ENCODE results near the gene NKPD1.
"Not testable (repeated sequence)": the region's sequence is repeated elsewhere in the genome, so short reads cannot be mapped to it uniquely, and the experiment has no call there.

The NKPD1 gene

DNA sequence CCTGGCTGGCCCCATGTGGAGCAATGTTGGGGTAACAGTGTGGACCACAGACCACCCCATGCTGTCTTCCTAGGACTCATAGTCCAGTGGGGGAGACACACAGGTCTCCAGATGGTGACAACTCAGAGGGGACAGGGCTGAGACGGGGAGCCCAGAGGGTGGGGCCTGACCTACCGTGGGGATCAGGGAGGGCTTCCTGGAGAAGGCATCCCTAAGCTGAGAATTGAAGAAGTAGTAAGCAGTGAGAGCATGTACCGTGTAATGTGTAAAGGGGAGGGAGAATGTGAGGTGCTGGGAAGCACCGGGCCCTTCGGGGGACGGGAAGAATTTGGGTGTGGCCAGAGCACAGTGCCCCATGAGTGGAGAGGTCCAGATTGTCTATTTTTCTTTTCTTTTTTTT, 36.8 kb downstream of the NKPD1 start:
- FAIRE-seq (no peak), DNase-seq (ENCODE audit: extremely low spot score, insufficient read length, low read depth) (no peak)

DNA sequence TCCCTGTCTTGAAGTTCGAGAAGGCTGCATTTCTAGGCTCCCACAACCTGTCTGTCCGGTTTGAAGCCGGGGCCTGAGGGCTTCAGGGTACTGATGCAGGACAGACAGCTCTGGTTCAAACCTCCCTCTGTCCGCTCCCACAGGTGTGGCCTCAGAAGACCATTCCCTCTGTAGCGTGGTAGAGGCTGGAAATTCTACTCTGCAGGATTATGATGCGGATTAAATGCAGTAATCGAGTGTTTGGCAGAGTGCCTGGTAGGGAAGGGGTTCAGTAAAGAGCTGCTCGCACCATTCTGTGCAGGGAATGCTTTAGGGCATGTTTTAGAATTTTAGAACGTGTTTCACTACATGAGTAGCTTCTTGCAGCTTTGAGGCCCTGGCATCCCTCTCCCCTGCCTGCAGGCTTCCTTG, 37.3 kb downstream of the NKPD1 start:
- no peak for DNase-seq (ENCODE audit: extremely low spot score, insufficient read length, low read depth)
- no peak for FAIRE-seq

DNA sequence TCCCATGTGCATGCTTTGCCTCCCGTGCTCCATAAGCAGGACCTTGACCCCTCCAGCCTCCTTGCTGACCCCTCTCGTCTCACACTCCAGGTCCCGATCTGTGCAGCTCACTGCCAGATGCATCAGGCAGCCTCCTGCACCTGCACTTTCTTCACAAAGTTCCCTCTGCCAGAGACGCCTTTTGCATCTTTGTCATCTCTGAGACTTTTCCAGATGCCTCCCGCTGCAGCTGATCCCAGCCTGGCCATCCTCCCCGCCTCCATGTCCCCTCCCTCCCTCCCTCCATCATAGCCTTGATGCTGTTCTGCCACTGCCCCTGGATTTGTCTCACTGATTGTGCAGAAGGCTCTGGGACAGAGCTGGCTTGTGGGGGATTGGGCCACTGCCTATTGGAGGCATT, 38.0 kb downstream of the NKPD1 start:
- no peak for FAIRE-seq
- no peak for DNase-seq (ENCODE audit: extremely low spot score, insufficient read length, low read depth)

DNA sequence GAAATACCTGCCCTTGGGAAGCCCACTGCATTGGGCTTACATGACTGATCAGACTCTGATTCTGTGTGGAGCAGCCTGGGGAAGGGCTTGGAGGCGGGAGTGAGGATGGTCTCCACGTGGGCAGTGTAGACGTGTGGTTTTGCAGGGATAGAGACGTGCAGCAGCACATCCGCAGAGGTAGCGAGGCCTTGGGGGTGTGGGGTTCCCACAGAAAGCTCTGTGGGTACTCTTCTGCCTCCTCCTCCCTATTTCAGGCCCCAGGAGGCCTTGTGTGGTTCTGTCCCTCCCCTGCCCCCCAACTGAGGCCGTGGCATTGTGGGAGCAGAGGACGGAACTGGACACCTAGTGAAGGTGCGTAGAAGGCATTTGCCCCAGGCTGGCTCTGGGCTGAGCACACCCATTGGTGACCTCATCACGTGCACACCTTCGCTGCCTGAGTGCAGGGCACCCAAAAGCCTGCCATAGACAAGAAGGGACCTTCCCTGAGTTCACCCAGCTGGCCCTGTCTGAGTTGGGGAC, 38.9 kb downstream of the NKPD1 start:
- FAIRE-seq (no peak), DNase-seq (ENCODE audit: extremely low spot score, insufficient read length, low read depth) (no peak)

DNA sequence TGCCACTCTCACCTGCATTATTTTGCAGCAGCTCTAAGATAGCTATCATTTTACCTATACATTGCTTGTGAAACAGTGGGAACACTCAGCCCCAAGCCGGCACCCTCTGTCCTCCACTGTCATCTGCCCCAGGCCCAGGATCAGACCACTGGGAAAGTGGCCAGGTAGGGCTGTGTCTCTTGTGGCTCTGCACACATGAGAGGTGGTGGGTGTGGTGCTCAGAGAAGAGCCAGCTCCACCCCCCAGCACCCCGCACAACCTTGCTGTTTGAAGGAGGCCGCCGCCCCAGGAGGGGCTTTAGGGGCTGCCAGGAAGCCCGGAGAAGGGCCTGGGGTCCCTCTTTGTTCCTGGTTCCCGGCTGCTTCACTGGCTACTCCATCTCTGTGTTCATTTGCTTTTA, 41.2 kb downstream of the NKPD1 start:
- FAIRE-seq: no peak
- no peak for DNase-seq (ENCODE audit: extremely low spot score, insufficient read length, low read depth)

DNA sequence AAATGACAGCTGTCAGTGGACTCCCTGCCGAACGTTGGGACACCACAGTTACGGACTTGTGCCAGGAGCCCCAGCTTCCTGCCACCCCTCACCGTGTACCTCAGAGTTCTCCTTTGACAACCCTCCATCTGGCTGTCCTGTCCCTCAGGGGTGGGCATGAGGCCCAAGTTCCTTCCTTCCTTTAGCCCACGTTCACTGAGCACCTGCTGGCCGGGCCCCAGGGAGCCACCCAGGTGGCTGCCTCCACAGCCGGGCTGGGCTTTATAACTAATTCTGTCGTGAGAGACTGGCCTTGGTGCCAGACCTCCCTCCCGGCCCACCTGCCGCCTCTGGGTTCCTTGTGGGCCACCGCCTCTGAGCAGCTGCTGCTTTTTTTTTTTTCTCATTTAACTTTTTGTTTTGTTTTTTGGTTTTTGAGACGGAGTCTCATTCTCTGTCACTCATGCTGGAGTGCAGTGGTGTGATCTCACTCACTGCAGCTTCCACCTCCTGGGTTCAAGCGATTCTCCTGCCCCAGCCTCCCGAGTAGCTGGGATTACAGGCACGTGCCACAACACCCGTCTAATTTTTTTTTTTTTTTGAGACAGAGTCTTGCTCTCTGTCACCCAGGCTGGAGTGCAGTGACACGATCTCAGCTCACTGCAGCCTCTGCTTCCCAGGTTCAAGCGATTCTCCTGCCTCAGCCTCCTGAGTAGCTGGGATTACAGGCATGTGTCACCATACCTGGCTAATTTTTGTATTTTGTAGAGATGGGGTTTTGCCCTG, 42.0 kb downstream of the NKPD1 start:
- FAIRE-seq: peak; percentile 60
- DNase-seq (ENCODE audit: extremely low spot score, insufficient read length, low read depth): not testable (repeated sequence)

DNA sequence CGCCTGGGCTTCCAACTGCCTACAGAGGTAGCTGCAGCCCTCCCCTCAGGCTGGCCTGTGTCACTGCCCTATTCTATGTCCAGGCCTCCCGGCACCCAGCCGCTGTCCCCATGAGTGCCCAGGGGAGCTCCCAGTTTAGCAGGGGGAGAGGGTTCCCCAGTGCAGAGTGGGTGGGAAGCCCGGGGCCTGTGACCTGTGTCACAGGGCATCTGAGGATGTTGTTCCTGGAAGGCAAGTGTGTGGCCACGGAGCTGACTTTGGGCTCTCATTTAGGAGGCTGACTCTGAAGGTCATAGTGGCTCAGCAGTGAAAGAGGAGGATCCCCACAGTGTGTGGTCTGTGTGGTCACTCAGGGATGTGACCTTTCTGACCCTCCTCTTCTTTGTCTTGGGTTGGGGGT, 42.7 kb downstream of the NKPD1 start:
- DNase-seq (ENCODE audit: extremely low spot score, insufficient read length, low read depth): no peak
- FAIRE-seq: no peak

DNA sequence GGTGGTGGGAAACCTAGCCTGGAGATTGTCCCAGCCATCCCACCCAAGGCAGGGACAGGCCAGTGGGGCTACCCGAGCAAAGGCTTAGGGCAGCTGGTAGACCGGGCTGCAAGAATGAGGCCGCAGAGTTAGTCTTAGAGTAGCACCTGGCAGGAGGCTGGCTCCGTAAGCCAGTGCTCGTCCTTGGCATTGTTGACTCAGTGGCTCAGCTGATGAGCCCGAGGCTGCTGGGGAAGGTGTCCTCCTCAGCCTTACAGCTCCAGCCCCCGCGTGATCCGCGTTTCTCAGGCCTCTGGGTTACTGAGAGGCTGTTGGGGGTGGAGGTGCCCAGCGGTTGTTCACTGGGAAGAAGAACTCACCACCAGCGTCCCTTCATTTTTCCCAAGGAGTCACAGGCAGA, 43.1 kb downstream of the NKPD1 start:
- FAIRE-seq (no peak), DNase-seq (ENCODE audit: extremely low spot score, insufficient read length, low read depth) (no peak)

DNA sequence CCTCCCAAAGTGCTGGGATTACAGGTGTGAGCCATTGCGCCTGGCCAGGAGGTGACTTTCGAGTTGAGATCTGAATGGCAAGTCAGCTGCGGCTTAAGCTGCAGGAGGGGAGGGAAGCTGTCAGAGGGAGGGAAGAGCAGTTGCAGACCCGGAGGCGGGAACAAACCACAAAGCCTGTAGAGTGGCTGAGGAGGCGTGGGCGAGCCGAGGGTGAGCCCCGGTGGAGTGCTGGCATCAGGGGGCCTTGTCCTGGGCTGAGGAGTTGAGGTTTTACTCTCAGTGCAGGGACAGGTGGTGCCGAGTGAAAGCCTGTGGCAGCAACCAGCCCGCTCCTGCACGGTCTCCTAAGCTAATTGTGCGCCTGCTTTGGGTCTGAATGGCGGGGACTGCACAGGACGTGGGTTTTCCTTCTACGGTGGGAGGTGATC, 43.6 kb downstream of the NKPD1 start:
- DNase-seq (ENCODE audit: extremely low spot score, insufficient read length, low read depth) (peak; percentile 48), FAIRE-seq (peak; percentile 90)

DNA sequence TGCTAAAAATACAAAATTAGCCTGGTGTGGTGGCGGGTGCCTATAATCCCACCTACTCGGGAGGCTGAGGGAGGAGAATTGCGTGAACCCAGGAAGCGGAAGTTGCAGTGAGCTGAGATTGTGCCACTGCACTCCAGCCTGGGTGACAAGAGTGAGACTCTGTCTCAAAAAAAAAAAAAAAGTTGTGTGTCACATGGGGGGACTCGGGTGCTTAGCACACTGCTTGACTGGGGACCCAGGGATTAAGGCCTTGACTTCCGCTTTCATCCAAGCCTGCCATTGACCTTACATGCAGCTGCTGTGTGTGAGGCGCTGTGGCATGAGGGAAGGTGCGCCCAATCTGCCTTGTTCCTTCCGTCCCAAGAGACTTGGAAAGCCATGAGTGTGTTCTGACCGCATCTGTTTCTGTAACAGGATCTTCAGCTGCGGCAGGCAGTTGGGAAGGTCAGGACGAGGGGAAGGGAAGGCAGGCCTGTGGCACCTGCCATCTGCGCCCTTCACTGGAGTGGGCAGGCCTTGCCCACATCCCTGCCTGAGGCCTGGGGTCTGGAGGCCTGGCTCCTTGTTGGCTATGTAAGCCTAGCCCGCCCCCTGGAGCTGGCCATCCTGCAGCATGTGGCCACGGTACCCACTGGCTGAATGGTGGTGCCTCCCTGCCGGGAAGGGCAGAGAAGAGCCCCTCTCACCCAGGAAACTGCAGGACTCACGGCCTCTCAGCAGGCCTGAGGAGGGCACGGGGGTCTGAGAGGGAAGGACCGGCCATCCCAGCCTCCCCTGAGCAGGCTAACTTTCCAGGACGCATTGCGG, 44.8 kb downstream of the NKPD1 start:
- DNase-seq (ENCODE audit: extremely low spot score, insufficient read length, low read depth) (no peak), FAIRE-seq (no peak)

DNA sequence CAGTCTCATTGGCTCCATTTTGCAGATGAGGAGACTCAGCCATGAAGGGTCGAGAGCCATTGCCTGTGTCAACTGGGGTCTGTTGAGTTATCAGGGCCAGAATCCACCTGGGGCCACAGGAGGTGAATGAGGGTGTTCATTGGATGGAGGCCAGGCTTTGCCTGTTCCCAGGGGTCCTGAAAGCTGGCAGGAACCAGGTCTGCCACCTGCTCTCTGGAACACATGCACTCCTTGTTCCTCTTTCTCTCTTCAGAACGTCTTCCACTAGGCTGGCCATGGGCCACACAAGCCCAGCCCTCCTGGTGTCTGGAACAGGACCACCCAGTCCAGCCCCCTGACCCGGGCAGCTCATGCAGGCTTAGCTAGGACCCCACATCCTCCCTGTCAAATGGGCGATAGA, 46.7 kb downstream of the NKPD1 start:
- DNase-seq (ENCODE audit: extremely low spot score, insufficient read length, low read depth) (no peak), FAIRE-seq (no peak)

DNA sequence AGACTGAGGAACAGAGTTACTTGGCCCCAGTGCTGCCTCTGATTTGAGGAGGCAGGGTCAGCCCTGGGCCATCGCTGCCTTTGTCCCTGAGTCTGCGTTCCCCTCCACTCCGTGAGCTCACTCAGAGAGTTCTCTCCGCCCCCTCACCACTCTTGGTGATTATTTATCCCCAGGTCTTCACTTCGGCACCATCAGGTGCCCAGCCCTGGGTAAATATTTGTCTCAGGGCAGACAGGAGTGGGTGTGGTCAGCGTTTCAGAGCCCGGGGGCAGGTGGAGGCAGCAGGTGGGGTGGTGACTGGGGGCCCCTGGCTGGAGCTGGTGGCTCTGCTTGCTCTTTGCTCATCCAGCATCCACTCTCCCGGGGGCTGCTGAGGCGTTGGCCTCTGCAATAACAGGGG, 47.2 kb downstream of the NKPD1 start:
- FAIRE-seq (no peak), DNase-seq (ENCODE audit: extremely low spot score, insufficient read length, low read depth) (no peak)

DNA sequence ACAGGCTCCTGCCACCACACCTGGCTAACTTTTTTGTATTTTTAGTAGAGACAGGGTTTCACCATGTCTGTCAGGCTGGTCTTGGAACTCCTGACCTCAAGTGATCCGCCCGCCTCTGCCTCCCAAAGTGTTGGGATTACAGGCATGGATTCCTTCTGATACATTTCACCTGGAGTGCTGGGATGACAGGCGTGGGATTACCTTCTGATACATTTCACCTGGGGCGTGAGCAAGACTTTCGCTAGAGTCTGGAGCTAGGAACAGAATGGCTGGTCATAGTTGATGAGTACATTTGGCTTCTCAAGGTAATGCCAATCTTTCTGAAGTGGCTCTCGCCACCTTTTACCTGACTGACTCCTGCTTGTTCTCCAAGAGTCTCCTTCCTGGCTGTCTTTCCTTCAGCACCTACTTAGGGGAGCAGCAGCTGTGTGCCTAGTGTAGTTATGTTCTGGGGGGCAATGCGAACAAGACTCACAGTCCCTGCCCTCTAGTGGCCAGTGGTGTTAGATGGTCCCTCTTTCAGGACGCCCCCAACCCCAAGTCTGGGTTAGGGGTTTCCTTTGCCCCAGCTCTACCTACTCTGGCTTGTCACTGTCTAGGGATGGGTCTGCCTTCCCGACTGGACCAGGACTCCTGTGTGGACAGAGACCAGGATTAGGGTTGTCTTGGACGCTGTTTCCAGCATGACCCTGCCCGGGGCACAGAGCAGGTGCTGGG, 48.5 kb downstream of the NKPD1 start:
- FAIRE-seq: no peak
- DNase-seq (ENCODE audit: extremely low spot score, insufficient read length, low read depth): no peak
